GM12864 (cell line): ENCODE data around the gene GSTM3.
"Not testable (repeated sequence)": the region's sequence is repeated elsewhere in the genome, so short reads cannot be mapped to it uniquely, and the experiment has no call there.

Source experiments
- DNase-seq: peaks from one replicate; pipeline ENCODE4 v3.0.0-alpha.2; 2011; ENCODE audit warnings: low read depth
- H3K4me3 ChIP-seq: 2 replicates; pipeline ENCODE4 v1.5.1; 2011; ENCODE audit warnings: mild to moderate bottlenecking, low read depth, low read length, control low read depth
- TF ChIP-seq, protein P1 (sequence below): IDR thresholded peaks from 2 replicates; pipeline ENCODE4 v1.5.1; 2011; ENCODE audit warnings: low read depth, mild to moderate bottlenecking, moderate library complexity, low read length, control low read depth, inconsistent platforms; ENCODE audit errors: missing control alignments

GSTM3 gene

DNA sequence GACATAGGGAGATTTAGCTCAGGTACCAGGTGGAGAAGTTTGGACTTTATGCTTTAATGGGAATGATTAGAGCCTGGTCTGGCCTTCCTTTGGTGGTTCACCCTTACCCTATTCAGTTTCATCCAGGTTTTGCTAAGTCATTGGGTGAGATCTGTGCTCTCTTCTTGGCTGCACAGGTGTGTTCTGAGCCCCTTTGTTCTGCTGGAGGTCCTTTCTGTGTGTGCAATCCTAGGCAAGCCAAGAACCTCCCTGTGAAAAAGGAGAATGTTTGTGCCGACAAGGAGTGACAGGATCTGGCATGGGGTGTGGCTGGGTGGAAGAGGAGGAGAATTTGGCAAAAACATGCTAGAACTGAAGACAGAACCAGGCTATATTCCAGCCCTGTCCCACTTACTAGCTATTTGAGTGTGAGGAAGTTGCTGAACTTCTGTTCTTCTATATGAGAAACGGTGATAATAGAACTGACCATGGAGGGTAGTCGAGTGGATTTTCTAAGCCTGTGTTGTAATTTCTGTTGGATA is 24.2 kb downstream of the GSTM3 start:
- no peak for DNase-seq
- TF ChIP-seq, protein P1, sequence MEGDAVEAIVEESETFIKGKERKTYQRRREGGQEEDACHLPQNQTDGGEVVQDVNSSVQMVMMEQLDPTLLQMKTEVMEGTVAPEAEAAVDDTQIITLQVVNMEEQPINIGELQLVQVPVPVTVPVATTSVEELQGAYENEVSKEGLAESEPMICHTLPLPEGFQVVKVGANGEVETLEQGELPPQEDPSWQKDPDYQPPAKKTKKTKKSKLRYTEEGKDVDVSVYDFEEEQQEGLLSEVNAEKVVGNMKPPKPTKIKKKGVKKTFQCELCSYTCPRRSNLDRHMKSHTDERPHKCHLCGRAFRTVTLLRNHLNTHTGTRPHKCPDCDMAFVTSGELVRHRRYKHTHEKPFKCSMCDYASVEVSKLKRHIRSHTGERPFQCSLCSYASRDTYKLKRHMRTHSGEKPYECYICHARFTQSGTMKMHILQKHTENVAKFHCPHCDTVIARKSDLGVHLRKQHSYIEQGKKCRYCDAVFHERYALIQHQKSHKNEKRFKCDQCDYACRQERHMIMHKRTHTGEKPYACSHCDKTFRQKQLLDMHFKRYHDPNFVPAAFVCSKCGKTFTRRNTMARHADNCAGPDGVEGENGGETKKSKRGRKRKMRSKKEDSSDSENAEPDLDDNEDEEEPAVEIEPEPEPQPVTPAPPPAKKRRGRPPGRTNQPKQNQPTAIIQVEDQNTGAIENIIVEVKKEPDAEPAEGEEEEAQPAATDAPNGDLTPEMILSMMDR = no peak
- no peak overlapping the region for H3K4me3 ChIP-seq

DNA sequence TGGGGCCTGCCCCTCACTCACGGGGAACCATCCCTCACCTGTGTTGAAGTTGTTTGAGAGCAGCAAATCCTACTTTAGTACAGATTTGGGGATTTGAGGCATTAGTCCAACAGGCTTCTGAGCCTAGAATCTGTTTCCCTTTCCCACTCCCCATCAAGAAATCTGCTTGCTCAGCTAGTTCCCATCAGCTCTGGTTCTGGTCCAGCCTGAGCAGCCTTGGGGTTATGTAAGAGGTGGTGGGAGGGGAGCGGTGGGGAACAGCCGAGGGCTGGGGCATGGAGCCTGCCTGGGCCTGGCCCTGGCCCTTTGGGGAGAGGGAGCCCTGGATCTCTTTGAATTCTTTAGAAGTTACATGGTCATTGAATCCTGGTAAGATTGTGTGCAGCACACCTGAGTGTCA is 24.7 kb downstream of the GSTM3 start:
- TF ChIP-seq, protein P1 = no peak
- no peak for DNase-seq
- no peak overlapping the region for H3K4me3 ChIP-seq

DNA sequence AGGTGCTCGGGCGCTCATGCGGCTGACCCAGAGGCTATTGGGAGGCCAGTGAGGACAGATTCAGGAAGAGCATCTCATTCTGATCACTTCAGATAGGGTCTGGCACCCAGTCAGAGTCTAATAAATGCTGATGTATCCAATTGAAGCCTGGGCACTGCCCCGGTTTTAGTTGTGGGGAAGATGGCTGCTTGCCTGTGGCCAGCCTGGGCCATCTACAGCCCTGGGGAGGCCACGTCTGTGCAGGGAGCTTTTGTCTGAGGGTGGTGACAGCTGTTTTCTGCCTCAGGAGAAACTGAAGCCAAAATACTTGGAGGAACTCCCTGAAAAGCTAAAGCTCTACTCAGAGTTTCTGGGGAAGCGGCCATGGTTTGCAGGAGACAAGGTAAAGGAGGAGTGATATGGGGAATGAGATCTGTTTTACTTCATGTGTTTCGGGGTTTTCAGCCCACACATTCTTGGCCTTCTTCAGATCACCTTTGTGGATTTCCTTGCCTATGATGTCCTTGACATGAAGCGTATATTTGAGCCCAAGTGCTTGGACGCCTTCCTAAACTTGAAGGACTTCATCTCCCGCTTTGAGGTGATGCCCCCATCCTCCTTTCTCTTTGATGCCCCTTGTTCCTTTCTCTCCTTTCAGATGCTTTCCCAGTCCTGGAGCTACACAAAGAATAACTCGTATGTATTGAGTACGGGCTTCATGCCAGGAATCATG is 26.0 kb downstream of the GSTM3 start:
- no peak overlapping the region for H3K4me3 ChIP-seq
- no peak for DNase-seq
- TF ChIP-seq, protein P1 = no peak

DNA sequence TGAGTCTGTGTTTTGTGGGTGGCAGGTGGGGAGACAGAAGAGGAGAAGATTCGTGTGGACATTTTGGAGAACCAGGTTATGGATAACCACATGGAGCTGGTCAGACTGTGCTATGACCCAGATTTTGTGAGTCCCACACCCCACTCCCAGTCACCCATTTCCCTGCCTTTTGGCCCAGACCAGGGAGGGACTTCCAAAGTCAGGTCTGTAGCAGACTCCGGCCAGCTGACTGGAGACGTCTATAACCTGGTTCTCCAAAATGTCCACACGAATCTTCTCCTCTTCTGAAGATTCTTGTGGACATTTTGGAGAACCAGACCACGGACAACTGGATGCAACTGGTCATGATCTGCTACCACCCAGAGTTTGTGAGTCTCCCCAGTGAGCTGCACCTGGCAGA is 27.2 kb downstream of the GSTM3 start:
- TF ChIP-seq, protein P1 = no peak
- DNase-seq = no peak
- H3K4me3 ChIP-seq = no peak overlapping the region

DNA sequence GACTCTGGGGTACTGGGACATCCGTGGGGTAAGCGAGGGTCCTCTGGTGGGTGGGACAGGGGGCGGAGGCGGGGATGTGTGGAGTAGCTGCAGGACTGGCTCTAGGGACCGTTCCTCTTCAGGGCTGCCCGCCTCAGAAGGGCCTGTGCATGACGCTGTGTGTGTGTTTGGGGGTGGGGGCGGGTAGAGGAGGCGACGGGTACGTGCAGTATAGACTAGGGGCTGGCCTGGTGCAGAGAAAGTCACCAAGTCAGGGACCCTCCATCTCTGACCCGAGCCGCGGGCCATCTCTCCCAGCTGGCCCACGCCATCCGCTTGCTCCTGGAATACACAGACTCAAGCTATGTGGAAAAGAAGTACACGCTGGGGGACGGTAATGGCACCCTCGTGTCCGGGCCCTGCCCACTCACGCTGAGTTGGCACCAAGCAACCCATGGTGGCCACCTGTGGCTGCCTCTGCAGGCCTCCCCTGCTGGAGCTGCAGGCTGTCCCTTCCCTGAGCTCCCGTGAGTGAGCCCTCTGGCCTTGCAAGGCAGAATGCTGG is 28.4 kb downstream of the GSTM3 start:
- DNase-seq = no peak

DNA sequence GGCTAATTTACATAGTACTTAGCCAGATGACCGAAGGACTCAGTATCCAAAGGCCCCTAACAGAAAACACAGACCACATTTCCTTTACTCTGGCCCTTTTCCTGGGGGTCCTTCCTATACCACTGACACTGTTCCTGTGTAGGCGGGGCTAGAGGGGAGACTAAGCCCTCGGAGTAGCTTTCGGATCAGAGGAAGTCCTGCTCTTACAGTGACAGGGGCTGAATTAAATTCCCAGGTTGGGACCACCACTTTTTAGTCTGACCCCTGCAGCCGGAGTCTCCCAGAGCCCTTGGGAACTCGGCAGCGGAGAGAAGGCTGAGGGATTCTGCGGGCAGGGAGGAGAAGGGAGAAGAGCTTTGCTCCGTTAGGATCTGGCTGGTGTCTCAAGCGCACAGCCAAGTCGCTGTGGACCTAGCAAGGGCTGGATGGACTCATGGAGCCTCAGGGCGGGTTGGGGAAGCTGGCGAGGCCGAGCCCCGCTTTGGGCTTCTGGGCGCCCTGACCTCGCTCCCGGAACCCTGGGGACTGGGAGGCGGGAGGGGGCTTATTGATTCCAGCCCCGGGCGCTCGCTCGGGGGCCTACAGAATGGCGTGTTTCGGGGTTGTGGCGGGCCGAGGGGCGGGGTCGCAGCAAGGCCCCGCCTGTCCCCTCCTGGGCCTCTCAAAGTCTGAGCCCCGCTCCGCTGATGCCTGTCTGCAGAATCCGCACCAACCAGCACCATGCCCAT is 29.1 kb downstream of the GSTM3 start, which contains the start of gene GSTM5:
GSTM5 (plus strand) TSS at position 659 of the 728 bp plus-strand sequence; CDS start at position 721, 62 bp downstream.
- H3K4me3 ChIP-seq, DNase-seq: not testable (repeated sequence)

More for the DNA sequence above, 28.4 kb downstream of the GSTM3 start:
- H3K4me3 ChIP-seq = no peak overlapping the region
- TF ChIP-seq, protein P1 = no peak

DNA sequence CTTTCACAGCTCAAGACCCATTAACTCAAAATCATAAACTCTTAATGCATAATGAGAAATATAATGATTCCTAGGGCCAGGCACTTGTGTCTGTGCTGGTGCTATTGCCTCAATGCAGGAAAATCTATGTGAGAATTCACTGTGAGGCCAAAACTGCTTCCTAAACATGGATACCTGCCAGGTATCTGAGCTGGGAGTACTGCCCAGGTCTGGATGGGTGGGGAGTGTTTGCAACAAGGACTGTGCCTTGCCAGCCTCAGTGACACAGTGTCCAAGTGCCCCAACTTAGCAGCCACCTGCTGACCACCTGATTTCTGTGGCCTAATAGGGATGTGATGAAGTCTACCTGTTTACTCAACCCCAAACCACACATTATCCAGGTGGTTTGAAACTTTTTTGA is 31.0 kb downstream of the GSTM3 start:
- H3K4me3 ChIP-seq, DNase-seq: not testable (repeated sequence)

DNA sequence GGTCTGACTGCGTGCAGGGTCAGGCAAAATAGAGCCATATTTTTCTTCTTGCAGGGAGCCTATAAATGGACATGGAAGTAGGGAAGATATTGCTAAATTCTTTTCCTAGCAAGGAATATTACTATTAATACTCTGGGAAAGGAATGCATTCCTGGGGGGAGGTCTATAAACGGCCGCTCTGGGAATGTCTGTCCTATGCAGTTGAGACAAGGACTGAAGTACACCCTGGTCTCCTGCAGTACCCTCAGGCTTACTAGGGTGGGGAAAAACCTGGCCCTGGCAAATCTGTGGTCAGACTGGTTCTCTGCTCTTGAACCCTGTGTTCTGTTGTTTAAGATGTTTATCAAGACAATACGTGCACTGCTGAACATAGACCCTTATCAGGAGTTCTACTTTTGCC is 31.9 kb downstream of the GSTM3 start:
- H3K4me3 ChIP-seq = not testable (repeated sequence)

More for the DNA sequence above, 31.9 kb downstream of the GSTM3 start:
- DNase-seq = not testable (repeated sequence)
